Activated naive CD8-positive, alpha-beta T cell treated with anti-CD3 and anti-CD28 coated beads, Interleukin-2, amount 10 ng/mL, durations not matched to agents 7 days and 5 days (primary cell): Measurements from ENCODE around the gene ABCA13. TPM values are rescaled to one million over a fixed set of nuclear protein-coding genes. Genes with fewer than 3 reads are reported as not detected.

Experiments
- ATAC-seq: fragments of 150-1000 bp; cut with Tn5 transposase; one replicate; pipeline ENCODE4 v1.10.0; 2021; ENCODE audit warnings: low read depth, moderate library complexity
- POLR2A ChIA-PET: fragments of 350-600 bp; sonication (Branson Sonifier 250); formaldehyde crosslinking; loops from one replicate; lab custom pipeline; 2021; ENCODE audit warnings: antibody characterized with exemption; lab: Charles Lee
- DNase-seq: peaks from one replicate; pipeline ENCODE4 v3.0.0; 2021
- H3K27ac Mint-ChIP-seq: one replicate; pipeline ENCODE4 v1.8.0; 2022; ENCODE audit warnings: mild to moderate bottlenecking, mixed read lengths
- H3K27me3 Mint-ChIP-seq: one replicate; pipeline ENCODE4 v1.8.0; 2022; ENCODE audit warnings: mild to moderate bottlenecking, moderate library complexity, mixed read lengths
- H3K36me3 Mint-ChIP-seq: one replicate; pipeline ENCODE4 v1.8.0; 2021; ENCODE audit warnings: mild to moderate bottlenecking, mixed read lengths
- H3K4me1 Mint-ChIP-seq: one replicate; pipeline ENCODE4 v1.8.0; 2021; ENCODE audit warnings: mixed read lengths
- H3K4me3 Mint-ChIP-seq: one replicate; pipeline ENCODE4 v1.8.0; 2022; ENCODE audit warnings: mild to moderate bottlenecking, moderate library complexity, mixed read lengths
- H3K9me3 Mint-ChIP-seq: one replicate; pipeline ENCODE4 v1.8.0; 2021; ENCODE audit warnings: mixed read lengths
- total RNA-seq, 2 experiments: library from RNA; stranded (reverse); gene quantifications; one replicate each; pipeline ENCODE4 v1.2.3, GENCODE V29; 2021

The ABCA13 gene
- total RNA-seq, 2 experiments from 2014 or later, result 0.06 to 0.17 TPM

- DNase-seq (no peak), ATAC-seq (no peak)
- H3K27me3 Mint-ChIP-seq, result peaks cover 3% of the 10 kb centered on the region
- H3K36me3 Mint-ChIP-seq, result no peaks in the 10 kb centered on the region
- peaks cover 3% of the 10 kb centered on the region for H3K9me3 Mint-ChIP-seq
- H3K4me1 Mint-ChIP-seq, result no peaks in the 10 kb centered on the region
- POLR2A ChIA-PET, result no interaction called here
- no peak overlapping the region for H3K4me3 Mint-ChIP-seq
- H3K27ac Mint-ChIP-seq, result no peak overlapping the region
Measured at GRCh38 chr7:48237354-48237753, 66.1 kb downstream of the ABCA13 start.

GRCh38 chr7:48242846-48243245, 71.6 kb downstream of the ABCA13 start:
- DNase-seq, result no peak
- Mint-ChIP-seq H3K27me3 (peaks cover 10% of the 10 kb centered on the region), H3K9me3 (no peaks in the 10 kb centered on the region), H3K4me3 (no peak overlapping the region), H3K4me1 (no peaks in the 10 kb centered on the region), H3K36me3 (no peaks in the 10 kb centered on the region), H3K27ac (no peak overlapping the region)
- POLR2A ChIA-PET, result no interaction called here
- ATAC-seq, result no peak

- POLR2A ChIA-PET, result no interaction called here
- Mint-ChIP-seq H3K36me3 (no peaks in the 10 kb centered on the region), H3K4me1 (no peaks in the 10 kb centered on the region), H3K27me3 (peaks cover 12% of the 10 kb centered on the region), H3K27ac (no peak overlapping the region), H3K4me3 (no peak overlapping the region), H3K9me3 (no peaks in the 10 kb centered on the region)
- DNase-seq, result no peak
- ATAC-seq, result no peak
Measured at GRCh38 chr7:48244864-48245271, 73.6 kb downstream of the ABCA13 start.

GRCh38 chr7:48245751-48246472, 74.7 kb downstream of the ABCA13 start:
- POLR2A ChIA-PET, result no interaction called here
- H3K36me3 Mint-ChIP-seq, result no peaks in the 10 kb centered on the region
- ATAC-seq (no peak), DNase-seq (no peak)
- H3K4me3 Mint-ChIP-seq, result no peak overlapping the region
- H3K9me3 Mint-ChIP-seq, result no peaks in the 10 kb centered on the region
- H3K27ac Mint-ChIP-seq, result no peak overlapping the region
- no peaks in the 10 kb centered on the region for H3K4me1 Mint-ChIP-seq
- peaks cover 12% of the 10 kb centered on the region for H3K27me3 Mint-ChIP-seq

- H3K9me3 Mint-ChIP-seq, result no peaks in the 10 kb centered on the region
- H3K4me3 Mint-ChIP-seq, result no peak overlapping the region
- no peak for DNase-seq
- H3K4me1 Mint-ChIP-seq, result no peaks in the 10 kb centered on the region
- H3K27ac Mint-ChIP-seq, result no peak overlapping the region
- no peaks in the 10 kb centered on the region for H3K36me3 Mint-ChIP-seq
- POLR2A ChIA-PET, result no interaction called here
- no peak for ATAC-seq
- peaks cover 4% of the 10 kb centered on the region for H3K27me3 Mint-ChIP-seq
Measured at GRCh38 chr7:48249166-48249565, 77.9 kb downstream of the ABCA13 start.

- no peaks in the 10 kb centered on the region for H3K9me3 Mint-ChIP-seq
- no peak overlapping the region for H3K4me3 Mint-ChIP-seq
- ATAC-seq, result no peak
- H3K4me1 Mint-ChIP-seq, result no peaks in the 10 kb centered on the region
- H3K36me3 Mint-ChIP-seq, result no peaks in the 10 kb centered on the region
- no peak for DNase-seq
- POLR2A ChIA-PET, result no interaction called here
- no peak overlapping the region for H3K27ac Mint-ChIP-seq
- H3K27me3 Mint-ChIP-seq, result peaks cover 4% of the 10 kb centered on the region
Measured at GRCh38 chr7:48250441-48250951, 79.2 kb downstream of the ABCA13 start.

- H3K36me3 Mint-ChIP-seq, result no peaks in the 10 kb centered on the region
- peaks cover 7% of the 10 kb centered on the region for H3K27me3 Mint-ChIP-seq
- no peaks in the 10 kb centered on the region for H3K9me3 Mint-ChIP-seq
- no peak overlapping the region for H3K4me3 Mint-ChIP-seq
- no peak for DNase-seq
- no peaks in the 10 kb centered on the region for H3K4me1 Mint-ChIP-seq
- POLR2A ChIA-PET, result interaction anchor here (0.7 kb wide), 1 partner anchor 16 kb away, joined by 3 read pairs; no protein-coding TSS in a partner anchor
- no peak for ATAC-seq
- H3K27ac Mint-ChIP-seq, result no peak overlapping the region
Measured at GRCh38 chr7:48251766-48252165, 80.5 kb downstream of the ABCA13 start.

GRCh38 chr7:48252995-48253394, 81.7 kb downstream of the ABCA13 start:
- POLR2A ChIA-PET, result no interaction called here
- ATAC-seq (no peak), DNase-seq (no peak)
- Mint-ChIP-seq H3K27me3 (peaks cover 8% of the 10 kb centered on the region), H3K4me3 (no peak overlapping the region), H3K9me3 (no peaks in the 10 kb centered on the region), H3K4me1 (no peaks in the 10 kb centered on the region), H3K36me3 (no peaks in the 10 kb centered on the region), H3K27ac (no peak overlapping the region)

- POLR2A ChIA-PET, result no interaction called here
- no peak for ATAC-seq
Measured at GRCh38 chr7:48255046-48255445, 83.8 kb downstream of the ABCA13 start.

GRCh38 chr7:48259463-48260280, 88.4 kb downstream of the ABCA13 start:
- H3K27me3 Mint-ChIP-seq, result peaks cover 8% of the 10 kb centered on the region
- POLR2A ChIA-PET, result no interaction called here
- H3K27ac Mint-ChIP-seq, result no peak overlapping the region
- no peaks in the 10 kb centered on the region for H3K4me1 Mint-ChIP-seq
- H3K4me3 Mint-ChIP-seq, result no peak overlapping the region
- ATAC-seq (no peak), DNase-seq (no peak)
- no peaks in the 10 kb centered on the region for H3K9me3 Mint-ChIP-seq
- H3K36me3 Mint-ChIP-seq, result no peaks in the 10 kb centered on the region

More at GRCh38 chr7:48255046-48255445, 83.8 kb downstream of the ABCA13 start:
- no peaks in the 10 kb centered on the region for H3K9me3 Mint-ChIP-seq
- DNase-seq, result no peak
- no peak overlapping the region for H3K4me3 Mint-ChIP-seq
- H3K36me3 Mint-ChIP-seq, result no peaks in the 10 kb centered on the region
- no peaks in the 10 kb centered on the region for H3K4me1 Mint-ChIP-seq
- no peak overlapping the region for H3K27ac Mint-ChIP-seq
- H3K27me3 Mint-ChIP-seq, result peaks cover 6% of the 10 kb centered on the region

- Mint-ChIP-seq H3K36me3 (no peaks in the 10 kb centered on the region), H3K9me3 (no peaks in the 10 kb centered on the region), H3K4me1 (no peaks in the 10 kb centered on the region), H3K27me3 (peaks cover 11% of the 10 kb centered on the region), H3K4me3 (no peak overlapping the region), H3K27ac (no peak overlapping the region)
- POLR2A ChIA-PET, result no interaction called here
- DNase-seq (no peak), ATAC-seq (no peak)
Measured at GRCh38 chr7:48261696-48262095, 90.4 kb downstream of the ABCA13 start.

- ATAC-seq (no peak), DNase-seq (no peak)
- Mint-ChIP-seq H3K9me3 (no peaks in the 10 kb centered on the region), H3K36me3 (no peaks in the 10 kb centered on the region), H3K27ac (no peak overlapping the region), H3K27me3 (peaks cover 8% of the 10 kb centered on the region), H3K4me3 (no peak overlapping the region), H3K4me1 (no peaks in the 10 kb centered on the region)
- POLR2A ChIA-PET, result no interaction called here
Measured at GRCh38 chr7:48262606-48263310, 91.5 kb downstream of the ABCA13 start.

- H3K36me3 Mint-ChIP-seq, result no peaks in the 10 kb centered on the region
- H3K4me3 Mint-ChIP-seq, result no peak overlapping the region
- no peaks in the 10 kb centered on the region for H3K4me1 Mint-ChIP-seq
- POLR2A ChIA-PET, result no interaction called here
- no peak overlapping the region for H3K27ac Mint-ChIP-seq
- DNase-seq (no peak), ATAC-seq (no peak)
- no peaks in the 10 kb centered on the region for H3K9me3 Mint-ChIP-seq
- peaks cover 8% of the 10 kb centered on the region for H3K27me3 Mint-ChIP-seq
Measured at GRCh38 chr7:48263311-48263650, 92.0 kb downstream of the ABCA13 start.
